HCT116 (cell line): Measurements from ENCODE around the gene FFAR3. TPM values are rescaled to one million over a fixed set of nuclear protein-coding genes. Genes with fewer than 3 reads are reported as not detected.

ENCODE experiments used
- ATAC-seq: fragments of 200-7000 bp; cut with Tn5 transposase; 2 replicates; pipeline ENCODE4 v1.9.1; 2020; ENCODE audit warnings: mild to moderate bottlenecking, moderate library complexity
- BruUV-seq: library from RNA; stranded (reverse); fragments of 400-500 nt; replicated peaks from 2 replicates; lab custom pipeline; 2021; lab: Mats Ljungman, UMichigan
- CTCF ChIA-PET: fragments of 300-600 bp; sonication (Branson Sonifier 250); formaldehyde crosslinking; loops from one replicate; lab custom pipeline; 2021; ENCODE audit warnings: antibody characterized with exemption; lab: Charles Lee
- POLR2A ChIA-PET: fragments of 300-600, 350-600 bp; sonication (Branson Sonifier 250); formaldehyde crosslinking; loops from one replicate; lab custom pipeline; 2021; ENCODE audit warnings: antibody characterized with exemption; lab: Charles Lee
- RAD21 ChIA-PET, 2 experiments: fragments of 300-600 bp; sonication (Branson Sonifier 250); formaldehyde crosslinking; loops; one replicate each; lab custom pipeline; 2023; ENCODE audit warnings: low total read pairs in 2 of 2; ENCODE audit not compliant: uncharacterized antibody in 2 of 2, unreplicated experiment in 2 of 2, low non-redundant PET in 1 of 2; lab: Charles Lee
- DNase-seq: peaks from one replicate; pipeline ENCODE4 v3.0.0-alpha.2; 2010; ENCODE audit warnings: low read depth, low spot score
- H2AFZ ChIP-seq: fragments of 200-600 bp; shearing (Covaris generic), sonication (generic); 2 replicates; pipeline ENCODE4 v1.6.1; 2017; ENCODE audit warnings: low read depth, mixed run types, mixed read lengths, antibody characterized with exemption, low read length; ENCODE audit not compliant: poor library complexity, severe bottlenecking
- H3K27ac ChIP-seq: 2 replicates; pipeline ENCODE4 v1.5.1; 2012; ENCODE audit warnings: low read depth, low read length
- H3K27me3 ChIP-seq: fragments of 200-600 bp; sonication (generic); 2 replicates; pipeline ENCODE4 v1.6.1; 2016; ENCODE audit warnings: mixed run types, low read length, mixed read lengths; ENCODE audit not compliant: insufficient read depth
- H3K36me3 ChIP-seq, 2 experiments: fragments of 200-500 bp in 1 of 2; fragments of 200-600 bp in 1 of 2; sonication (Bioruptor generic) in 1 of 2; sonication (generic) in 1 of 2; 2 replicates each; pipeline versions ENCODE4 v1.5.1 to v1.6.1; 2014 to 2016; ENCODE audit warnings: low read length in 2 of 2, inconsistent platforms in 1 of 2, mixed read lengths in 1 of 2, mixed run types in 1 of 2; ENCODE audit not compliant: insufficient read depth in 2 of 2, control insufficient read depth in 1 of 2
- H3K4me1 ChIP-seq, 2 experiments: fragments of 200-600 bp in 1 of 2; sonication (generic) in 1 of 2; 2 replicates each; pipeline versions ENCODE4 v1.5.1 to v1.6.1; 2012 to 2017; ENCODE audit warnings: low read length in 2 of 2, inconsistent platforms in 1 of 2, mild to moderate bottlenecking in 1 of 2, mixed read lengths in 1 of 2, mixed run types in 1 of 2, moderate library complexity in 1 of 2; ENCODE audit not compliant: insufficient read depth in 2 of 2, control insufficient read depth in 1 of 2
- H3K4me2 ChIP-seq: fragments of 200-600 bp; sonication (generic); 2 replicates; pipeline ENCODE4 v1.6.1; 2017; ENCODE audit warnings: mixed run types, low read length, mixed read lengths
- H3K4me3 ChIP-seq, 2 experiments: fragments of 200-600 bp in 1 of 2; sonication (generic) in 1 of 2; replicated peaks in 1 of 2; 2 replicates each; pipeline ENCODE4 v1.5.1; 2011 to 2016; ENCODE audit warnings: low read length in 2 of 2, control low read depth in 1 of 2, low read depth in 1 of 2, mild to moderate bottlenecking in 1 of 2, mixed read lengths in 1 of 2, mixed run types in 1 of 2
- H3K79me2 ChIP-seq: fragments of 200-600 bp; sonication (generic); 2 replicates; pipeline ENCODE4 v1.6.1; 2017; ENCODE audit warnings: mild to moderate bottlenecking, mixed run types, low read length, moderate library complexity, mixed read lengths; ENCODE audit not compliant: insufficient read depth
- H3K9ac ChIP-seq: fragments of 200-600 bp; sonication (generic); 2 replicates; pipeline ENCODE4 v1.6.1; 2016; ENCODE audit warnings: low read length, mixed read lengths
- H3K9me2 ChIP-seq: fragments of 200-600 bp; sonication (generic), shearing (Covaris generic); 2 replicates; pipeline ENCODE4 v1.6.1; 2017; ENCODE audit warnings: mixed run types, mild to moderate bottlenecking, moderate library complexity; ENCODE audit not compliant: insufficient read depth
- H3K9me3 ChIP-seq, 2 experiments: fragments of 200-500 bp in 1 of 2; fragments of 200-600 bp in 1 of 2; sonication (Bioruptor generic) in 1 of 2; sonication (generic) in 1 of 2; 2 replicates each; pipeline ENCODE4 v1.6.1; 2014 to 2017; ENCODE audit warnings: low read length in 2 of 2, mixed read lengths in 2 of 2, inconsistent platforms in 1 of 2, low read depth in 1 of 2, mild to moderate bottlenecking in 1 of 2, mixed run types in 1 of 2, moderate library complexity in 1 of 2; ENCODE audit not compliant: control insufficient read depth in 1 of 2, insufficient read depth in 1 of 2
- H4K20me1 ChIP-seq: fragments of 200-600 bp; sonication (generic), shearing (Covaris generic); 2 replicates; pipeline ENCODE4 v1.6.1; 2017; ENCODE audit warnings: mixed run types, mild to moderate bottlenecking, moderate library complexity; ENCODE audit not compliant: insufficient read depth
- CBX3 ChIP-seq: IDR thresholded peaks from 2 replicates; pipeline ENCODE4 v1.6.1; 2012; ENCODE audit warnings: low read depth
- EZH2 ChIP-seq: fragments of 200-600 bp; sonication (generic); IDR thresholded peaks from 2 replicates; pipeline ENCODE4 v1.6.1; 2017; ENCODE audit warnings: antibody characterized with exemption, mixed run types
- EZH2phosphoT487 ChIP-seq: fragments of 200-600 bp; IDR thresholded peaks from 2 replicates; pipeline ENCODE4 v1.6.1; 2018; ENCODE audit warnings: antibody characterized with exemption, borderline replicate concordance
- SIN3A ChIP-seq: IDR thresholded peaks from 2 replicates; pipeline ENCODE4 v1.6.1; 2012; ENCODE audit warnings: low read depth
- intact Hi-C: fragments of 100-400 bp; cut with micrococcal nuclease; formaldehyde crosslinking; loops from 2 replicates; pipeline ENCODE4 v1.10.0; 2022
- total RNA-seq: library from RNA; stranded (reverse); gene quantifications from one replicate; pipeline ENCODE4 v1.2.1, GENCODE V29; 2021; ENCODE audit not compliant: unreplicated experiment

Gene FFAR3
- total RNA-seq, 1 experiment from 2014 or later: not detected

DNA sequence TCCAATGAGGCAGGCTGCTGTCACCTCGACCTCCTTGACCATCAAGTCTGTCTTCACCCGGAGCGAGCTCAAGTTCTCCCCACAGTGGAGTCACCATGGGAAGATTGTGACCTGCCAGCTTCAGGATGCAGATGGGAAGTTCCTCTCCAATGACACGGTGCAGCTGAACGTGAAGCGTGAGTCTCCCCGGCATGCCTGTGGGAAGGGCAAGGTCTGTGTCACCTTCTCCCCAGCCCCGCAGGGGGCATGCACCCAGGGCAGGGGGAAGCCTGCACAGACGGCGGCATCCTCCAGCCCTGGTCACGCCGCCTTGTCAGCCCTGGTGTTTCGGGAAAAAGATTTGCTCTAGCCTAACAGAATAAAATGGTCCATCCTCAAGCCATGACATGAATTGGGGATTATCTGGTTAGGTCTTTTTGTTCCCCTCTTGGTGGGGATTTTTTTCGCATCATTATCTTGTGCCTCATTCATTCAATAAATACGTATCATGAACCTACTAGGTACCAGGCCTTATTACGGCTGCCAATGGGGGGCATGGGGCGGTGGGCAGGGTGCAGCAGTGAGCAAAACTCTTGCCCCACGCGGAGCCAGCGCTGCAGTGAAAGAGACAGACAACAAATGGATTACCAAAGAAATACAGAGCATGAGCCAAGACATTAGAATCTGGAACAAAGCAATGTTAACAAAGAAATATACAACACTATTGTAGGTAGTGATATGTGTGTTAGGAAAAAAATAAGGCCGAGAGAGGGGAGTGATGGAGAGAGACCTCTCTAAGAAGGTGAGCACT lies 21.9 kb upstream of the FFAR3 start:
- ChIA-PET RAD21 (no interaction called here), POLR2A (no interaction called here)
- H3K36me3 ChIP-seq: no peaks in the 10 kb centered on the region
- no peak for ATAC-seq
- TF ChIP-seq EZH2phosphoT487: no peak
- TF ChIP-seq, all 23 proteins: peak for 0
- Histone ChIP-seq H3K4me3 (no peak overlapping the region), H3K4me1 (no peaks in the 10 kb centered on the region), H2AFZ (no peak overlapping the region), H3K9me3 (no peaks in the 10 kb centered on the region), H3K9me2 (no peaks in the 10 kb centered on the region), H3K27ac (no peak overlapping the region), H3K4me2 (no peak overlapping the region), H3K27me3 (no peaks in the 10 kb centered on the region), H4K20me1 (no peaks in the 10 kb centered on the region), H3K9ac (no peak overlapping the region), H3K79me2 (no peaks in the 10 kb centered on the region)
- CTCF ChIA-PET: no interaction called here
- BruUV-seq: no TSS peak
- DNase-seq: no peak
- intact Hi-C loops: no loop called here

DNA sequence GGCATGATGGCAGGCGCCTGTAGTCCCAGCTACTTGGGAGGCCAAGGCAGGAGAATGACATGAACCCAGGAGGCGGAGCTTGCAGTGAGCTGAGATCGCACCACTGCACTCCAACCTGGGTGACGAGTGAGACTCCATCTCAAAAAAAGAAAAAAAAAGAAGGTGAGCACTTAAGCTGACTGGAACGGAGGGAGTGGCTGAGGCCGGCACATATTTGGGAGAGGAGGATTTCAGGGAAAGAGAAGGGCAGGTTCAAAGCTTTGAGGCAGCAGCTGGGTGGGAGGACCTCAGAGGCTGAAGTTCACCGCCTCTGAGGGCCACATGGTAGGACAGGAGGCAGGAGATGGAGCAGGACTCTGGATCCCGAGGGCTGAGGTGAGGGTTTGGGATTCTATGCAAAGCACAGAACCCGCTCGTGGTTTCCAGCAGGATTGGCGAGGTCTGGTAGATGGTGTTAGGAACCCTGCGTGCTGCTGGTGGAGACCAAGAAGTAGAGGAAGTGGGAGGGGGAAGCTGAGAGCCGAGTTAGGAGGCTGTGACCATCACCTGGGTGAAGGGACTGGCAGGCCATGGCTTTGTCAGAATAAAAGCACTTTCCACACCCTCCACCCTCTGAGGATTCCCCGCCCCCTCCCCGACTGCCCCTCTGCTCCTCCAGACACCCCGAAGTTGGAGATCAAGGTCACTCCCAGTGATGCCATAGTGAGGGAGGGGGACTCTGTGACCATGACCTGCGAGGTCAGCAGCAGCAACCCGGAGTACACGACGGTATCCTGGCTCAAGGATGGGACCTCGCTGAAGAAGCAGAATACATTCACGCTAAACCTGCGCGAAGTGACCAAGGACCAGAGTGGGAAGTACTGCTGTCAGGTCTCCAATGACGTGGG lies 20.9 kb upstream of the FFAR3 start:
- H3K9me3 ChIP-seq: no peaks in the 10 kb centered on the region
- H3K79me2 ChIP-seq: no peaks in the 10 kb centered on the region
- no peak overlapping the region for H3K27ac ChIP-seq
- TF ChIP-seq SIN3A (no peak), CBX3 (no peak), EZH2 (no peak)
- H3K9ac ChIP-seq: no peak overlapping the region
- intact Hi-C loops: no loop called here
- no peaks in the 10 kb centered on the region for H3K9me2 ChIP-seq
- BruUV-seq: no TSS peak
- H3K27me3 ChIP-seq: no peaks in the 10 kb centered on the region
- no peaks in the 10 kb centered on the region for H3K36me3 ChIP-seq
- H4K20me1 ChIP-seq: no peaks in the 10 kb centered on the region
- ChIA-PET CTCF (no interaction called here), POLR2A (no interaction called here), RAD21 (no interaction called here)
- H3K4me1 ChIP-seq: no peaks in the 10 kb centered on the region
- H3K4me3 ChIP-seq: no peak overlapping the region
- H3K4me2 ChIP-seq: no peak overlapping the region
- no peak for ATAC-seq
- no peak for DNase-seq
- no peak overlapping the region for H2AFZ ChIP-seq
